HG02943 (cell line): ENCODE measurements around the gene KRTAP12-3.
"Not testable (repeated sequence)": the region's sequence is repeated elsewhere in the genome, so short reads cannot be mapped to it uniquely, and the experiment has no call there.

Experiments
- ATAC-seq: cut with Tn5 transposase; IDR thresholded peaks from one replicate; pipeline ENCODE4 v1.9.1; 2021; ENCODE audit warnings: mild to moderate bottlenecking, low read depth, moderate library complexity; ENCODE audit not compliant: unreplicated experiment

KRTAP12-3 gene

DNA sequence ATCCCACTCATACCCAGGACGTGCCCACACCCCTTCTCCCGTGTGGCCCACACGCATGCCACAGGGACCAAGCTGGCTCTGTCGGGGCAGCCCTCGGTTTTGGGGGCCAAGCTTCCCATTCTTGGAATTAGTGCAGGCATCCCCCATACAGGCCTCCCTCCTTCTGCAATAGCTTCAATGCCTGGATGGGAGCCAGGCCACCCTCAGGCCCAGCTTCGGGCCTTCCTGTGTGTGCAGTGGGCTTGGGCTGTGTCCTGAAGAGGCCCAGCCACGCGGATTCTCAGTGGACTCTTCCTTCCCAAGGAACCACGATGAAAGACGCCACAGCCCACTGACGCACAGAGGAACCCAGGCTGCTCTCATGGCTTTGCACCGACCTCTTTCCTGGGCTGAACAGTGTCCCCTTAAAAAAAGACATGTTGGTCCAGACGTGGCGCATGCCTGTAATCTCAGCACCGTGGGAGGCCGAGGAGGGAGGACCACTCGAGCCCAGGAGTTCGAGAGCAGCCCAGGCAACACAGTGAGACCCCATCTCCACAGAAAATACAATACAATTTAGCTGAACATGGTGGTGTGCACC lies 8.1 kb upstream of the KRTAP12-3 start:
- ATAC-seq, result no peak

- ATAC-seq, result no peak
Observed at GRCh38 chr21:44650265-44650972, 7.3 kb upstream of the KRTAP12-3 start.

GRCh38 chr21:44650973-44651675 lies 6.6 kb upstream of the KRTAP12-3 start:
- no peak for ATAC-seq

- ATAC-seq, result no peak
Observed at GRCh38 chr21:44653123-44653522, 4.6 kb upstream of the KRTAP12-3 start.

DNA sequence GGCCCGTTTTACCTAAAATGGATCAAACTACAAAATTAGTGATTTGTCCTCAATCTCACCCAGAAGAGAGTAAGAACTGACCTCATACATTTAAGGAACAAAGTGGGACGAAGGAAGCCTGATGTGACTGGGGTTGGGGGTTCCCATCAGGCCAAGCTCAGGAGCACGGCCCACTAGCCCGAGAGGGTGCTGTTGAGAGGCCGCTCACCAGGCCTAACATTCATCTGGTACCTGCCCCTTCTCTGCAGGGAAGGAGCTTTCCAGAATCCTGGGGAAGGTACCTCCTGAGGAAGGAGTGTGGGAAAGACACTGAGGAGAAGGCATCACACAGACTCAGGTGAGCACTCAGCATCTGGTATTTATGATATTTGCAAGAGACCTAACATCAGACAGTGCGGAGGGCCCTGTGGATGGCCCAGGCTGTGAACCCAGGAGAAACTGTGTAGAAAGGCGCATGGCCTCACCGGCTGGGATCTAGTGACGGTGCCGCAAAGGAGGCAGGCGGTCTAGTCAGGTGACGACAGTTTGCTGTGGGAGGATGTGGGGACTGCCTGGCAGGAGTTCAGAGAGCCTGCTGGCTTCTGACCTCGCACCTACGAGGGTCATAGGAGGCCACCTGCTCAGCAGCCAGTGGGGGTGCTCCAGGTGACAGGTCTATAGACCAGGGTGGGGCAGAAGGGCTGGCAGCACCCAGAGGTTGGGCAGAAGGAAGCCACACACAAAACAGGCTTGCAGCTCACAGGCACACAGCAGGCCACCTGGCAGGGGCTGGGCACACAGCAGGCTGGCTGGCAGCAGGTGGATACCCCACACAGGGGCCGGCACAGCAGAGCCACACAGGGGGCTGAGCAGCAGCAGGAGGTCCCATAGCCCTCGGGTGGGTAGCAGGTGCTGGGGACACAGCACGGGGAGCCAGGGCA lies 3.8 kb upstream of the KRTAP12-3 start:
- ATAC-seq, result no peak

GRCh38 chr21:44654576-44655175 lies 3.1 kb upstream of the KRTAP12-3 start, which contains the start of gene KRTAP12-4:
TSS of gene KRTAP12-4 (minus strand) at chr21:44654659. CDS start at chr21:44654614, 45 bp downstream.
- ATAC-seq, result no peak

DNA sequence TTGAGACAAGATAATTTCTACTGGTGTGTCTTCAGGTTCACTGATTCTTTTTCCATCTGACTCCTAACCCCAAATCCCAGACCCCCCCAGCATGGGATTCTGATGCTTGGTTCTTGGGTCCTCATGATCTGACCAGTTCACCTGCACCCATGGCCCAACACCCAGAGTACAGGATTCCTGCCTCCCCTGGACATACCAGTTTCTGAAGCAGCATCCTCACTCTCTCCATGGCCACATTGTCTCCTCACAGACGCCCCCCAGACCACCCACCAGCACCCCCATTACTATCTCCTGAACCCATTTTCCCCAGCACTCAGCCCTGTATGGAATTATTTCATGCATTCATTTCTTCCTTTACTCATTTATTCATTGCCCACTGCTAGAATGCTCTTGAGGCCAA lies 864 bp upstream of the KRTAP12-3 start:
- no peak for ATAC-seq

DNA sequence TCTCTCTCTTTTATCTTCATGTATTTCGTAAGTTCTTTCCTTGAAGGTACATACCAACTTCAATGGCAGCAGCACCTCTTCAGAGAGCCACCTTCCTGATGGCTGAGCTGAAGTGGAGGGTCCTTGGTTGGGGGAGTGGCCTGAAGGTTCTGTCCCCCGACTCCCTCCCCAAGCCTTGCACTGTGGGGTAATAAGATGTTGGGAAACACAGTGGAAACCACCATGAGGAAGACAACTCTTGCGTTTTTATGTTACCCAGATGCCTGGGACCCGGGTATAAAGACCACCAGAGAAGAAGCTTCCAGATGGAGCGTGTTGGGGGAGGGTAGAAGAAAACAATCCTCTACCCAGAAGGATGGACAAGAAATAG lies 794 bp downstream of the KRTAP12-3 start:
- ATAC-seq, result no peak

GRCh38 chr21:44658913-44659595 lies 1.3 kb downstream of the KRTAP12-3 start:
- ATAC-seq, result no peak

DNA sequence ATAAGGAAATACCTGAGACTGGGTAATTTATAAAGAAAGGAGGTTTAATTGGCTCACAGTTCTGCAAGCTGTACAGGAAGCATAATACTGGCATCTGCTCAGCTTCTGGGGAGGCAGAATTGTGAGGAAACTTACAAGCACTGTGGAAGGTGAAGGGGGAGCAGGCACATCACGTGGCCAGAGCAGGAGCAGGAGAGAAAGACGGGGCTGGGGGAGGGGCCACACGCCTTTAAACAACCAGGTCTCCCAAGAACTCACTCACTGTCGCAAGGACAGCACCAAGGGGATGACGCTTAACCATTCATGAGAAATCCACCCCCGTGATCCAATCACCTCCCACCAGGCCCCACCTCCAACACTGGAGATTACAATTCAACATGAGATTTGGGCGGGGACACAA lies 3.8 kb downstream of the KRTAP12-3 start:
- not testable (repeated sequence) for ATAC-seq

- no peak for ATAC-seq
Observed at GRCh38 chr21:44664691-44665090, 7.0 kb downstream of the KRTAP12-3 start.

DNA sequence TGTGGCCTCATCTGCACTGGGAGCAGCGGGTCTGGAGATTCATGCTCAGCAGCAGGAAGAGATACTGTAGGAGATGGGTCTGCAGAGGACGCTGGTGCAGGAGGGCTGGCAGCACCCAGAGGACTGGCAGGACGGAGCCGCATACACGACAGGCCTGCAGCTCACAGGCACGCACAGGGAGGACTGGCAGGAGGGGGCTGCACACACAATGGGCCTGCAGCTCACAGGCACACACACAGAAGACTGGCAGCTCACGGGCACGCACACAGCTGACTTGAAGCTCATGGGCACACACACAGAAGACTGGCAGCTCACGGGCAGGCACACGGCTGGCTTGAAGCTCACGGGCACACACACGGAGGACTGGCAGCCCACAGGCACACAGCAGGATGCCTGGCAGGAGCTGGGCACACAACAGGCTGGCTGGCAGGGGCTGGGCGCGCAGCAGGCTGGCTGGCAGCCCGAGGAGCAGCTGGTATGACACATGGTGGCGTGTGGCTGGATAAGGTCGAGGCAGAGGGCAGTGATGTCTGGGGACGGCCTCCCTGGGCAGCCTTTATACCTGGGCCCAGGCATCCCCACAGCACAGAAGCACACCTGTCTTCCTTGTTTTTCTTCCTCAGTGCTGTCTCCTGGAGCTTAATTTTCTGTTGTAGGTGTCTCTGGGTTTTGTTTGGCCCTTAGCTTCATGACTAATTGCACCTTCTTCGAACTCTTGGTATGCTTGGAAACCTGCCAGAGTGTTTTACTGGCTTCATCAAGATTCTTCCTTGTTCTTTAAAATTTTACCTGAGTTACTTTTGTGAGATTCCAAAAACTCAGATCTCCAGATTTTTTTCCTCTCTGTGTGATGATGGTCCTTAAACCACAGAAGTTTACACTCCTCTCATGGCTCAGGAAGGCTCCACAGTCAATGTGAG lies 8.9 kb downstream of the KRTAP12-3 start, which contains the start of gene KRTAP12-2:
KRTAP12-2 (minus strand) TSS at position 527 of the 920 bp plus-strand sequence; CDS start at position 486, 41 bp downstream.
- ATAC-seq, result no peak

DNA sequence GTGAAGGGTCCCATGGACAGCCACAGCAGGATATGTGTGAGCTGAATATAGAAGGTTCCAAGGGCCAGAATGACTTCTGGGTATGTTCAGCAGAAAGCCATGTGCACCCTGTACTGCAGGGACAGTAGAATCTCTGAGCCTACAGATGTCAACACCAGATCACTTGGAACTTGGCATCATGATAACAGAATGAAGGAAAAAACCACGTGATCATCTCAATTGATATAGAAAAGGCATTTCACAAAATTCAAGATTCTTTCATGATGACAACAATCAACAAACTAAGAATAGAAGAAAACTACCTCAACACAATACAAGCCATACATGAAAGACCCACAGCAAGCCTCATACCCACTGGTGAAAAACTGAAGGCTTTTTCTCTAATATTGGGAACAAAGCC lies 9.9 kb downstream of the KRTAP12-3 start:
- no peak for ATAC-seq

DNA sequence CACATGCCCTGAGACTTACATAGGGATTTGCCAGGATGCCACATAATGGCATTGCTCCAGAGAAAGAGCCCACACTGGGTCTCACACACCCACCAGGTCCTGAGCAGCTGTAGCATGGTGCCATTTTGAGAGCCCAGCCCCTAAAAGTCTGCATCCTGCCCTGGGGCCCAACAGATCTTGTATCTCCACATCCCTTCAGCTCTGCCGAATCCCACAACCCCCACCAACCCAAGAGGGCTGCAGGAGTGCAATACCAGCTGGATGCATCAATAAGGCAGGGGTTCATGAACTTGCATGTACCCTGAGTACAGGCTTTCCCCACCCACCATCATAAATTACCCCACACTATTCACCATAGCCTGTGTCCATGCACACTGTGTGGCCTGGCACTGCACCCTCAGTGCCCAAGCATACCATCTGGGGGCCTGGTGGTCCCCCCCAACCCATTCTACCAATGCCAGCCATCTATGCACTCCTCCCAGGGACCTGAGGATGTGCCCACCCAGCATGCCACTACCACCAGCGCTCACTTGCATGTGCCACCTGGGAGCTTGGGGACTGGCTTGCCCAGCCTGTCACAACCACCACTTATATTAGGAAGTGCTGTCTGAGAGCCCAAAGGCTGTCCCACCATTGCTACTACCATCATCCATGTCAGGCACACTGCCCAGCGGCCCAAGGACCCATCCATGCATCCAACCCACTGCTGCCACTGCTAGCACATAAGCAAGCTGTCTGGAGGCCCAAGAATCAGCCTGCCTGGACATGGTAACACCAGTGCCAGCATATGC lies 13.1 kb downstream of the KRTAP12-3 start:
- ATAC-seq, result no peak

- ATAC-seq, result no peak
Observed at GRCh38 chr21:44671911-44672310, 14.2 kb downstream of the KRTAP12-3 start.

- ATAC-seq, result no peak
Observed at GRCh38 chr21:44677881-44678280, 20.1 kb downstream of the KRTAP12-3 start.

DNA sequence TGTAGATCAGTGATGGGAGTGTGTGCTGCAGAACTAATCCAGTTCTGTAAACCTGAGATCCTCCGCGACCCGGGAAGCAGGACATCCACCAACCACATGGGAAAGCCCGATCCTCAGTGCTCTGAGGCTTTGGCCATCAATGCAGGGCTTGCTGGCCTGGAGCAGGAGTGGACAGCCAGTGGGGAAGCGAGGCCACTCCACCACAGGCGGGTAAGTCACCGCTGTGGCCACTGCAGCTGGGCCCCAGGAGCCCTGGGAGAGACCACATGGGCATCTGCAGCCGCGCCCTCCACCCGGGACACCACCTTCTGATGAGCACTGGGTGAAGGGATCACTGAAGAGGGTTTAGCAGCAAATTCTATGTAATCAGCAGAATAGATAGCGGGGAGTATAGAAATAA lies 23.4 kb downstream of the KRTAP12-3 start:
- ATAC-seq, result no peak
